Astrocyte (in vitro differentiated cells and primary cell): ENCODE results near the gene MBNL1.

Experiments
- EZH2 ChIP-seq: IDR thresholded peaks from 2 replicates; pipeline ENCODE4 v1.6.1; 2012; ENCODE audit warnings: mild to moderate bottlenecking, low read length, inconsistent platforms; ENCODE audit not compliant: insufficient read depth
- TF ChIP-seq, protein P1 (sequence below): IDR thresholded peaks from 2 replicates; pipeline ENCODE4 v1.5.1; 2011; ENCODE audit warnings: low read depth, mild to moderate bottlenecking, inconsistent platforms, low read length, moderate library complexity; ENCODE audit not compliant: insufficient read depth

DNA sequence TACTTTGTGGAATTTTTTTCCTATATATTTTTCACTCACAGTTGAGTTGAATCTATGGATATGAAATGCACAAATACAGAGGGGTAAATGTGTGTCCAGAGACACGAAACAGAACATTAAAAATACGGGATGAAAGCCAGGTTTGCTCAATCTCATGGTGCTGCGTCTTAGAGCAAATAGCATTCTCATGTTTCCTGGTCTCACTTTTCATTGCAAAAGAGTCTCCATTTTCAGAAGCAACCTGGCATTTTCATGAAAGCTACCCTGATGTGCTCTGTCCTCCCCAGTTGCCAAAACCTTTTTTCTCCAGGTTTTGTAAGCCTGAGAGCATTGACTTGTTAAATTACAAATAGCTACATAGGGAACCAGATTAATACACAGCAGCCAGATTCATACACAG lies 49.5 kb upstream of the MBNL1 start:
- TF ChIP-seq EZH2 = no peak
- TF ChIP-seq, protein P1, sequence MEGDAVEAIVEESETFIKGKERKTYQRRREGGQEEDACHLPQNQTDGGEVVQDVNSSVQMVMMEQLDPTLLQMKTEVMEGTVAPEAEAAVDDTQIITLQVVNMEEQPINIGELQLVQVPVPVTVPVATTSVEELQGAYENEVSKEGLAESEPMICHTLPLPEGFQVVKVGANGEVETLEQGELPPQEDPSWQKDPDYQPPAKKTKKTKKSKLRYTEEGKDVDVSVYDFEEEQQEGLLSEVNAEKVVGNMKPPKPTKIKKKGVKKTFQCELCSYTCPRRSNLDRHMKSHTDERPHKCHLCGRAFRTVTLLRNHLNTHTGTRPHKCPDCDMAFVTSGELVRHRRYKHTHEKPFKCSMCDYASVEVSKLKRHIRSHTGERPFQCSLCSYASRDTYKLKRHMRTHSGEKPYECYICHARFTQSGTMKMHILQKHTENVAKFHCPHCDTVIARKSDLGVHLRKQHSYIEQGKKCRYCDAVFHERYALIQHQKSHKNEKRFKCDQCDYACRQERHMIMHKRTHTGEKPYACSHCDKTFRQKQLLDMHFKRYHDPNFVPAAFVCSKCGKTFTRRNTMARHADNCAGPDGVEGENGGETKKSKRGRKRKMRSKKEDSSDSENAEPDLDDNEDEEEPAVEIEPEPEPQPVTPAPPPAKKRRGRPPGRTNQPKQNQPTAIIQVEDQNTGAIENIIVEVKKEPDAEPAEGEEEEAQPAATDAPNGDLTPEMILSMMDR = no peak
